Endothelial cell of umbilical vein (primary cell): Measurements from ENCODE around the gene GPALPP1. TPM values are rescaled to one million over a fixed set of nuclear protein-coding genes. Genes with fewer than 3 reads are reported as not detected.

Source experiments
- BruUV-seq: library from RNA; stranded (reverse); fragments of 400-500 nt; replicated peaks from 2 replicates; lab custom pipeline; 2021; lab: Mats Ljungman, UMichigan
- CTCF ChIA-PET: fragments of 300-600, 350-600 bp; sonication (Branson Sonifier 250); formaldehyde crosslinking; loops from one replicate; lab custom pipeline; 2021; ENCODE audit warnings: antibody characterized with exemption, inconsistent platforms; lab: Charles Lee
- POLR2A ChIA-PET: fragments of 300-600, 350-600 bp; sonication (Branson Sonifier 250); formaldehyde crosslinking; loops from one replicate; lab custom pipeline; 2021; ENCODE audit warnings: antibody characterized with exemption, inconsistent platforms; lab: Charles Lee
- DNase-seq: peaks from one replicate; pipeline ENCODE4 v3.0.0-alpha.2; 2011; ENCODE audit warnings: low read depth, low spot score
- FAIRE-seq: peaks from 2 replicates; lab custom pipeline; 2011; peaks lifted over from hg19 to GRCh38; lab: Jason Lieb, UNC
- H2AFZ ChIP-seq: 2 replicates; pipeline ENCODE4 v1.6.0; 2012; ENCODE audit warnings: low read depth, low read length, control low read depth, inconsistent platforms
- H3K27ac ChIP-seq: 2 replicates; pipeline ENCODE4 v1.5.1; 2011; ENCODE audit warnings: low read depth, mild to moderate bottlenecking, control low read depth, low read length, moderate library complexity; ENCODE audit not compliant: insufficient read depth
- H3K27me3 ChIP-seq, 2 experiments: 2 replicates each; pipeline versions ENCODE4 v1.6.0 to v1.6.1; 2011; ENCODE audit warnings: low read length in 2 of 2, mixed read lengths in 1 of 2; ENCODE audit not compliant: control insufficient read depth in 2 of 2, insufficient read depth in 2 of 2
- H3K36me3 ChIP-seq, 2 experiments: 2 replicates in 1 of 2; 3 replicates in 1 of 2; pipeline ENCODE4 v1.5.1; 2011; ENCODE audit warnings: low read length in 2 of 2, mild to moderate bottlenecking in 1 of 2, moderate library complexity in 1 of 2; ENCODE audit not compliant: control insufficient read depth in 2 of 2, insufficient read depth in 2 of 2; ENCODE audit errors: extremely low read depth in 1 of 2
- H3K4me1 ChIP-seq: 3 replicates; pipeline ENCODE4 v1.5.1; 2011; ENCODE audit warnings: mild to moderate bottlenecking, low read length; ENCODE audit not compliant: control insufficient read depth, insufficient read depth; ENCODE audit errors: extremely low read depth
- H3K4me2 ChIP-seq: 2 replicates; pipeline ENCODE4 v1.6.1; 2011; ENCODE audit warnings: low read length, control low read depth, mixed read lengths; ENCODE audit not compliant: insufficient read depth
- H3K4me3 ChIP-seq, 3 experiments: fragments of 200-600 bp in 1 of 3; sonication (generic), shearing (Covaris generic) in 1 of 3; replicated peaks in 1 of 3; 2 replicates each; pipeline ENCODE4 v1.5.1; 2011 to 2016; ENCODE audit warnings: control low read depth in 3 of 3, low read length in 3 of 3, mild to moderate bottlenecking in 2 of 3, inconsistent platforms in 1 of 3, low read depth in 1 of 3, moderate library complexity in 1 of 3; ENCODE audit not compliant: insufficient read depth in 1 of 3
- H3K79me2 ChIP-seq: 2 replicates; pipeline ENCODE4 v1.6.0; 2012; ENCODE audit warnings: low read length, inconsistent platforms; ENCODE audit not compliant: control insufficient read depth, insufficient read depth
- H3K9ac ChIP-seq: replicated peaks from 2 replicates; pipeline ENCODE3; 2011; ENCODE audit warnings: low read length, control low read depth; ENCODE audit not compliant: insufficient read depth; ENCODE audit errors: extremely low read depth
- H3K9me1 ChIP-seq: replicated peaks from 3 replicates; pipeline ENCODE4 v1.6.0; 2011; ENCODE audit warnings: mild to moderate bottlenecking, low read length; ENCODE audit not compliant: control insufficient read depth, insufficient read depth; ENCODE audit errors: extremely low read depth
- H3K9me3 ChIP-seq: replicated peaks from 2 replicates; pipeline ENCODE4 v1.5.1; 2012; ENCODE audit warnings: low read length, inconsistent platforms; ENCODE audit not compliant: control insufficient read depth, insufficient read depth
- H4K20me1 ChIP-seq: replicated peaks from 2 replicates; pipeline ENCODE3; 2011; ENCODE audit warnings: mild to moderate bottlenecking, low read length; ENCODE audit not compliant: control insufficient read depth, insufficient read depth; ENCODE audit errors: extremely low read depth
- EZH2 ChIP-seq: IDR thresholded peaks from 2 replicates; pipeline ENCODE4 v1.6.1; 2012; ENCODE audit warnings: borderline replicate concordance, low read depth, mild to moderate bottlenecking, moderate library complexity, low read length, inconsistent platforms; ENCODE audit not compliant: severe bottlenecking
- FOS ChIP-seq: IDR thresholded peaks from 2 replicates; pipeline ENCODE4 v1.6.1; 2011; ENCODE audit warnings: mild to moderate bottlenecking, low read length, moderate library complexity, borderline replicate concordance; ENCODE audit not compliant: insufficient read depth
- GATA2 ChIP-seq: IDR thresholded peaks from 2 replicates; pipeline ENCODE4 v1.7.0; 2011; ENCODE audit warnings: low read depth, mild to moderate bottlenecking, moderate library complexity, mixed read lengths, low read length; ENCODE audit not compliant: insufficient read length, insufficient read depth
- JUN ChIP-seq: IDR thresholded peaks from 2 replicates; pipeline ENCODE4 v1.6.1; 2011; ENCODE audit warnings: borderline replicate concordance, low read depth; ENCODE audit not compliant: insufficient read length, insufficient read depth
- MYC ChIP-seq: IDR thresholded peaks from one replicate; pipeline ENCODE4 v1.6.1; 2011; ENCODE audit warnings: mild to moderate bottlenecking, low read depth, low read length
- POLR2A ChIP-seq: IDR thresholded peaks from 2 replicates; pipeline ENCODE4 v1.6.1; 2012; ENCODE audit warnings: low read depth, mild to moderate bottlenecking, control low read depth, low read length
- POLR2AphosphoS5 ChIP-seq: IDR thresholded peaks from 2 replicates; pipeline ENCODE4 v1.6.1; 2012; ENCODE audit warnings: low read depth, mild to moderate bottlenecking, control low read depth, low read length, moderate library complexity; ENCODE audit not compliant: insufficient read depth
- dilution Hi-C: fragments of 300-500 bp; cut with MboI; formaldehyde crosslinking; loops from one replicate; pipeline ENCODE4 v1.15.0; 2019; ENCODE audit warnings: low sequenced_read_pairs; ENCODE audit not compliant: extremely low pct_ligation_motif_present
- intact Hi-C: fragments of 100-400 bp; cut with micrococcal nuclease; formaldehyde crosslinking; loops from one replicate; pipeline ENCODE4 v1.10.0; 2022
- polyA plus RNA-seq, 4 experiments: library from polyadenylated mRNA; depleted of rRNA in 3 of 4; stranded (reverse) in 3 of 4; unstranded in 1 of 4; fragments of >200 nt; gene quantifications; 2 replicates each; pipeline versions ENCODE4 v1.2.1 to v1.2.3, GENCODE V29; 2011 to 2012; ENCODE audit warnings: missing spikeins in 1 of 4
- total RNA-seq: library from RNA; stranded (reverse); gene quantifications from 2 replicates; pipeline ENCODE4 v1.2.3, GENCODE V29; 2021
- TF ChIP-seq, protein P1 (sequence below), 2 donors: IDR thresholded peaks; 1 replicate in 1 of 2; 2 replicates in 1 of 2; pipeline ENCODE4 v1.5.1; 2011; ENCODE audit warnings: low read length in 2 of 2, mild to moderate bottlenecking in 2 of 2, moderate library complexity in 2 of 2, control low read depth in 1 of 2, inconsistent platforms in 1 of 2, low read depth in 1 of 2; ENCODE audit not compliant: insufficient read depth in 1 of 2; ENCODE audit errors: extremely low read depth in 1 of 2
- TF ChIP-seq, protein P2 (sequence below): IDR thresholded peaks from 2 replicates; pipeline ENCODE4 v1.6.1; 2011; ENCODE audit not compliant: insufficient read depth, insufficient read length

The GPALPP1 gene
- total and polyA plus RNA-seq, 2 donors (not counting 3 experiments of a cell fraction or from before 2014, with no cell fraction given): 8.5 to 28.2 TPM

DNA sequence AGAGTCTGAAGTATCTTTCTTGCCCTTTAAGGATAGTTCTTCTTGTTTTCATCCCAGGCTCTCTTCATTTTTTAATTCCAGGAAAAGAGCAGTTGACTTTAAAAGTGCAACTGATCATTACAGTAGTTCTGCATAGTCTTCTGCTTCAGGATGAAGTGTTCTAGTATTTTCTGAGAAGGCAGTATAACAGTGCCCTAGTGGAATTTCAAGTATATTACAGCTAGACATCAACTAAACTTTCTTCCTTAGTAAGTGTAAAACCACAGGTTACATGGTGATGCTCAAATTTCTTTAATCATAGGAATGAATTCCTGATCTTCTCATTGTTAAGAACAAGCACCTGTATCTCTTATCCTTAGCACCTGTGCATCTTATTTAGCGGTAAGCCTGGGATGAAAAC is 11.0 kb upstream of the GPALPP1 start:
- H3K27ac ChIP-seq: no peak overlapping the region
- ChIA-PET CTCF (interaction anchor here (0.5 to 1.0 kb wide), 5 partner anchors 9 to 331 kb away, joined by 3 read pairs; no protein-coding TSS in a partner anchor), POLR2A (no interaction called here)
- no peaks in the 10 kb centered on the region for H3K9me3 ChIP-seq
- DNase-seq (no peak), FAIRE-seq (no peak)
- dilution Hi-C loops (no loop called here), intact Hi-C loops (no loop called here)
- H3K79me2 ChIP-seq: peaks cover 7% of the 10 kb centered on the region
- H3K9me1 ChIP-seq: no peaks in the 10 kb centered on the region
- H3K4me1 ChIP-seq: peaks cover 15% of the 10 kb centered on the region
- H3K36me3 ChIP-seq: peaks cover 0 to 13% of the 10 kb centered on the region in 2 experiments
- H3K4me2 ChIP-seq: no peak overlapping the region
- no peaks in the 10 kb centered on the region for H3K27me3 ChIP-seq
- TF ChIP-seq EZH2: no peak
- TF ChIP-seq POLR2AphosphoS5: no peak
- TF ChIP-seq, protein P1, sequence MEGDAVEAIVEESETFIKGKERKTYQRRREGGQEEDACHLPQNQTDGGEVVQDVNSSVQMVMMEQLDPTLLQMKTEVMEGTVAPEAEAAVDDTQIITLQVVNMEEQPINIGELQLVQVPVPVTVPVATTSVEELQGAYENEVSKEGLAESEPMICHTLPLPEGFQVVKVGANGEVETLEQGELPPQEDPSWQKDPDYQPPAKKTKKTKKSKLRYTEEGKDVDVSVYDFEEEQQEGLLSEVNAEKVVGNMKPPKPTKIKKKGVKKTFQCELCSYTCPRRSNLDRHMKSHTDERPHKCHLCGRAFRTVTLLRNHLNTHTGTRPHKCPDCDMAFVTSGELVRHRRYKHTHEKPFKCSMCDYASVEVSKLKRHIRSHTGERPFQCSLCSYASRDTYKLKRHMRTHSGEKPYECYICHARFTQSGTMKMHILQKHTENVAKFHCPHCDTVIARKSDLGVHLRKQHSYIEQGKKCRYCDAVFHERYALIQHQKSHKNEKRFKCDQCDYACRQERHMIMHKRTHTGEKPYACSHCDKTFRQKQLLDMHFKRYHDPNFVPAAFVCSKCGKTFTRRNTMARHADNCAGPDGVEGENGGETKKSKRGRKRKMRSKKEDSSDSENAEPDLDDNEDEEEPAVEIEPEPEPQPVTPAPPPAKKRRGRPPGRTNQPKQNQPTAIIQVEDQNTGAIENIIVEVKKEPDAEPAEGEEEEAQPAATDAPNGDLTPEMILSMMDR (IDR thresholded peaks at IDR 0.05; ENCODE audit: extremely low read depth in 1 of 2, insufficient read depth in 1 of 2, low read depth in 1 of 2, low read length in 2 of 2): no peak
- no peak for TF ChIP-seq POLR2A
- no peak for TF ChIP-seq FOS
- TF ChIP-seq JUN: no peak
- TF ChIP-seq GATA2: no peak
- no peak for TF ChIP-seq MYC
- TF ChIP-seq, protein P2, sequence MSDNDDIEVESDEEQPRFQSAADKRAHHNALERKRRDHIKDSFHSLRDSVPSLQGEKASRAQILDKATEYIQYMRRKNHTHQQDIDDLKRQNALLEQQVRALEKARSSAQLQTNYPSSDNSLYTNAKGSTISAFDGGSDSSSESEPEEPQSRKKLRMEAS: no peak
- no peak overlapping the region for H3K4me3 ChIP-seq
- no TSS peak for BruUV-seq
- no peak overlapping the region for H2AFZ ChIP-seq
- no peaks in the 10 kb centered on the region for H4K20me1 ChIP-seq
- H3K9ac ChIP-seq: no peak overlapping the region
